ENCODE data around the gene NCOA1. TPM values are rescaled to one million over a fixed set of nuclear protein-coding genes. Genes with fewer than 3 reads are reported as not detected.

NCOA1 gene
- polyA plus RNA-seq, 1 of the 3 experiments (the other 2 are of a cell fraction): 10.7 TPM

GRCh38 chr2:24704692-24705091 lies 213.6 kb downstream of the NCOA1 start:
- TF ChIP-seq FOXM1 (IDR thresholded peaks at IDR 0.05; ENCODE audit: low read depth): no peak
- no peak for TF ChIP-seq RXRA (IDR thresholded peaks at IDR 0.05; ENCODE audit: borderline replicate concordance, low read depth)
- no peak for TF ChIP-seq NRF1 (IDR thresholded peaks at IDR 0.05; ENCODE audit: low read depth, low read length)
- TF ChIP-seq, protein P1, sequence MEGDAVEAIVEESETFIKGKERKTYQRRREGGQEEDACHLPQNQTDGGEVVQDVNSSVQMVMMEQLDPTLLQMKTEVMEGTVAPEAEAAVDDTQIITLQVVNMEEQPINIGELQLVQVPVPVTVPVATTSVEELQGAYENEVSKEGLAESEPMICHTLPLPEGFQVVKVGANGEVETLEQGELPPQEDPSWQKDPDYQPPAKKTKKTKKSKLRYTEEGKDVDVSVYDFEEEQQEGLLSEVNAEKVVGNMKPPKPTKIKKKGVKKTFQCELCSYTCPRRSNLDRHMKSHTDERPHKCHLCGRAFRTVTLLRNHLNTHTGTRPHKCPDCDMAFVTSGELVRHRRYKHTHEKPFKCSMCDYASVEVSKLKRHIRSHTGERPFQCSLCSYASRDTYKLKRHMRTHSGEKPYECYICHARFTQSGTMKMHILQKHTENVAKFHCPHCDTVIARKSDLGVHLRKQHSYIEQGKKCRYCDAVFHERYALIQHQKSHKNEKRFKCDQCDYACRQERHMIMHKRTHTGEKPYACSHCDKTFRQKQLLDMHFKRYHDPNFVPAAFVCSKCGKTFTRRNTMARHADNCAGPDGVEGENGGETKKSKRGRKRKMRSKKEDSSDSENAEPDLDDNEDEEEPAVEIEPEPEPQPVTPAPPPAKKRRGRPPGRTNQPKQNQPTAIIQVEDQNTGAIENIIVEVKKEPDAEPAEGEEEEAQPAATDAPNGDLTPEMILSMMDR (IDR thresholded peaks at IDR 0.05): no peak
- TF ChIP-seq TEAD4 (IDR thresholded peaks at IDR 0.05; ENCODE audit: borderline replicate concordance, insufficient read depth): no peak
- no peak for TF ChIP-seq FOSL2 (IDR thresholded peaks at IDR 0.05; ENCODE audit: borderline replicate concordance, low read depth)
- no peak for TF ChIP-seq REST (IDR thresholded peaks at IDR 0.05; ENCODE audit: low read depth, low read length)
- no peak for TF ChIP-seq EP300 (IDR thresholded peaks at IDR 0.05; ENCODE audit: borderline replicate concordance in 1 of 2, low read depth in 1 of 2, low read length in 1 of 2)
- H3K4me1 ChIP-seq (ENCODE audit: control insufficient read depth in 1 of 2, insufficient read depth in 2 of 2, low read depth in 1 of 2, low read length in 1 of 2): peaks cover 0 to 8% of the 10 kb centered on the region in 2 experiments; a peak in 2 of 4 replicates
- 100% methylated on average over 4 of the region's 4 CpGs for WGBS (ENCODE audit: low lambda C conversion rate)
- no peaks in the 10 kb centered on the region for H3K79me2 ChIP-seq (ENCODE audit: insufficient read depth)
- no peaks in the 10 kb centered on the region for H3K27me3 ChIP-seq (ENCODE audit: insufficient read depth)
- H3K9me2 ChIP-seq: no peaks in the 10 kb centered on the region
- peaks cover 15 to 33% of the 10 kb centered on the region in 2 experiments for H3K36me3 ChIP-seq (replicated peaks in 1 of 2; ENCODE audit: control insufficient read depth in 1 of 2, insufficient read depth in 2 of 2, low read length in 1 of 2)
- no peak overlapping the region for H2AFZ ChIP-seq (ENCODE audit: low read depth)
- no peak overlapping the region for H3K9ac ChIP-seq
- H3K4me3 ChIP-seq (ENCODE audit: low read depth in 2 of 2, low read length in 1 of 2): no peak overlapping the region
- H3K9me3 ChIP-seq: no peaks in the 10 kb centered on the region
- no peak for DNase-seq
- peaks cover 19% of the 10 kb centered on the region for H3F3A ChIP-seq (replicated peaks; ENCODE audit: insufficient read depth)
- H3K4me2 ChIP-seq: no peak overlapping the region
- H3K27ac ChIP-seq (ENCODE audit: low read depth in 2 of 2, low read length in 1 of 2): no peak overlapping the region
- ChIA-PET POLR2A (no interaction called here), CTCF (interaction anchor here (1.0 kb wide), 1 partner anchor 305 kb away, joined by 3 read pairs; no protein-coding TSS in a partner anchor)
- no peaks in the 10 kb centered on the region for H4K20me1 ChIP-seq (ENCODE audit: insufficient read depth)

DNA sequence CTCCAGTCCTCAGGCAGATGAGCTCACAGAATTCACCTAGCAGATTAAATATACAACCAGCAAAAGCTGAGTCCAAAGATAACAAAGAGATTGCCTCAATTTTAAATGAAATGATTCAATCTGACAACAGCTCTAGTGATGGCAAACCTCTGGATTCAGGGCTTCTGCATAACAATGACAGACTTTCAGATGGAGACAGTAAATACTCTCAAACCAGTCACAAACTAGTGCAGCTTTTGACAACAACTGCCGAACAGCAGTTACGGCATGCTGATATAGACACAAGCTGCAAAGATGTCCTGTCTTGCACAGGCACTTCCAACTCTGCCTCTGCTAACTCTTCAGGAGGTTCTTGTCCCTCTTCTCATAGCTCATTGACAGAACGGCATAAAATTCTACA lies 216.1 kb downstream of the NCOA1 start:
- Histone ChIP-seq H3K9me2 (no peaks in the 10 kb centered on the region), H3K36me3 (replicated peaks in 1 of 2; ENCODE audit: control insufficient read depth in 1 of 2, insufficient read depth in 2 of 2, low read length in 1 of 2) (peaks cover 15 to 46% of the 10 kb centered on the region in 2 experiments), H3K9ac (no peak overlapping the region), H2AFZ (ENCODE audit: low read depth) (no peak overlapping the region), H3K4me3 (ENCODE audit: low read depth in 2 of 2, low read length in 1 of 2) (no peak overlapping the region), H3K27me3 (ENCODE audit: insufficient read depth) (no peaks in the 10 kb centered on the region), H3K79me2 (ENCODE audit: insufficient read depth) (no peaks in the 10 kb centered on the region), H3K27ac (ENCODE audit: low read depth in 2 of 2, low read length in 1 of 2) (no peak overlapping the region), H3K4me1 (ENCODE audit: control insufficient read depth in 1 of 2, insufficient read depth in 2 of 2, low read depth in 1 of 2, low read length in 1 of 2) (peaks cover 4 to 15% of the 10 kb centered on the region in 2 experiments; a peak in 3 of 4 replicates), H3K9me3 (no peaks in the 10 kb centered on the region), H3F3A (replicated peaks; ENCODE audit: insufficient read depth) (peaks cover 26% of the 10 kb centered on the region), H4K20me1 (ENCODE audit: insufficient read depth) (no peaks in the 10 kb centered on the region), H3K4me2 (no peak overlapping the region)
- no peak for TF ChIP-seq NRF1 (IDR thresholded peaks at IDR 0.05; ENCODE audit: low read depth, low read length)
- ChIA-PET POLR2A (no interaction called here), CTCF (interaction anchor here (0.6 to 1.6 kb wide), 2 partner anchors 68 to 271 kb away, joined by 3 to 4 read pairs; no protein-coding TSS in a partner anchor)
- WGBS (ENCODE audit: low lambda C conversion rate): 95% methylated on average over 3 of the region's 3 CpGs
- DNase-seq: no peak
